GM10248 (cell line): ENCODE data around the gene PTPRU.

Experiments
- CTCF ChIA-PET: fragments of 300-600 bp; sonication (Branson Sonifier 250); formaldehyde crosslinking; extraction: SDS; loops from one replicate; lab custom pipeline; 2021; ENCODE audit warnings: antibody characterized with exemption; lab: Yijun Ruan, JAX
- POLR2A ChIA-PET: fragments of 350-650 bp; sonication (Branson Sonifier 250); formaldehyde crosslinking; extraction: SDS; loops from one replicate; lab custom pipeline; 2020; ENCODE audit warnings: antibody characterized with exemption; lab: Yijun Ruan, JAX
- DNase-seq: peaks from one replicate; pipeline ENCODE4 v3.0.0; 2012; ENCODE audit errors: extremely low spot score
- CTCF ChIP-seq: IDR thresholded peaks from 2 replicates; pipeline ENCODE4 v1.5.1; 2012; ENCODE audit warnings: mild to moderate bottlenecking, low read depth; ENCODE audit errors: extremely low read depth, missing control alignments, control extremely low read depth

The PTPRU gene

GRCh38 chr1:29282924-29283803 is 46.8 kb downstream of the PTPRU start:
- no peak for TF ChIP-seq CTCF
- ChIA-PET POLR2A (no interaction called here), CTCF (no interaction called here)
- peak; percentile 67 for DNase-seq

- CTCF ChIA-PET: no interaction called here
- TF ChIP-seq CTCF: no peak
- DNase-seq: no peak
- POLR2A ChIA-PET: no interaction called here
These were observed 47.5 kb downstream of the PTPRU start for GRCh38 chr1:29283804-29284195.

GRCh38 chr1:29284286-29284960 is 48.1 kb downstream of the PTPRU start:
- ChIA-PET CTCF (no interaction called here), POLR2A (no interaction called here)
- no peak for TF ChIP-seq CTCF
- DNase-seq: no peak

- ChIA-PET POLR2A (no interaction called here), CTCF (no interaction called here)
- no peak for DNase-seq
- TF ChIP-seq CTCF: no peak
These were observed 48.7 kb downstream of the PTPRU start for GRCh38 chr1:29284961-29285560.

GRCh38 chr1:29285771-29286170 is 49.4 kb downstream of the PTPRU start:
- DNase-seq: no peak

More at GRCh38 chr1:29285771-29286170, 49.4 kb downstream of the PTPRU start:
- CTCF ChIA-PET: no interaction called here
- no peak for TF ChIP-seq CTCF
- POLR2A ChIA-PET: no interaction called here
